NK-92 (cell line): ENCODE measurements around the gene STAT5A.
"Not testable (repeated sequence)": the region's sequence is repeated elsewhere in the genome, so short reads cannot be mapped to it uniquely, and the experiment has no call there.

Experiments used
- DNase-seq: peaks from one replicate; lab custom pipeline; 2025; ENCODE audit not compliant: unreplicated experiment; lab: John Stamatoyannopoulos, UW

Gene STAT5A

DNA sequence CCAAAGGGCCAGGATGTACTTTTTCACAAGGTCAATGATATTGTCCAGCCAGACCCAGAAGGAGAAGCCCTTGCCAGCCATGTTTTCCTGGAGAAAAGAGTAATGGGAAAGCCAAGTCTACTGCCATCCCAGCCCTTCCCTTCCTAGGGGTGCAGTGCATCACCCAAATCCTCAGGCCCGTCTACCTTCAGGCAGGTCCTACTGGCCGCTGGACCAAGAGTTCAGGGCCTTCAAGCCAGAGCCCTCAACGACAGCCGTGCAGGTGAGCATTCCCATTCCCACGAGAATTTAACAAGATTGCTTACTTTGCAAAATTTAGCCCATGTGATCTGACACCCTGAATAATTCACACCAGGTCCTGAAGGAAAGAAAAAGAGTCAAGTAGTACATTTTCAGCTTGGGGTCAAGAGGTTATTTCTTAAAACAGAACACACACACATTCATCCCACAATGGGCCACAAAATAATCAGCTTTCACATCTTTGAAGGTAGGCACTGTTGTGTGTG is 35.0 kb downstream of the STAT5A start:
- no peak for DNase-seq

DNA sequence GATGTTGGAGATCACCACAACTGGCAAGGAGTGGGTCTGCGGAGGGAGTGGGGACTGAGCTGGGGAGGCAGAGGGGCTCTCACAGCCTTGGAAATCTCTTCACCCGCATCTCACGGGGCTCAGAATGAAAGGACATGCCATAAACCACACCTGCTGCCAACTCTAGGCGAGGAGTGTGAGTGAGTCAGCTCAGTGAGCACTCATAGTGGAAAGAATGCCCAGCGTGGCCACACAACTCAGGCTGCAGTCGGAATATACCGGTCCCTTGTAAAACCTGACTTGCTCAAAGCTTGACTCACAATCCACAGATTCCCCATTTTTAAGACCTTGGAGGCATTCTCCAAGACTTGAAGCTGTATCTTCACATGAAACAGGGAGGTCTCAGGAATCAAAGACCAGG is 36.7 kb downstream of the STAT5A start:
- no peak for DNase-seq

DNA sequence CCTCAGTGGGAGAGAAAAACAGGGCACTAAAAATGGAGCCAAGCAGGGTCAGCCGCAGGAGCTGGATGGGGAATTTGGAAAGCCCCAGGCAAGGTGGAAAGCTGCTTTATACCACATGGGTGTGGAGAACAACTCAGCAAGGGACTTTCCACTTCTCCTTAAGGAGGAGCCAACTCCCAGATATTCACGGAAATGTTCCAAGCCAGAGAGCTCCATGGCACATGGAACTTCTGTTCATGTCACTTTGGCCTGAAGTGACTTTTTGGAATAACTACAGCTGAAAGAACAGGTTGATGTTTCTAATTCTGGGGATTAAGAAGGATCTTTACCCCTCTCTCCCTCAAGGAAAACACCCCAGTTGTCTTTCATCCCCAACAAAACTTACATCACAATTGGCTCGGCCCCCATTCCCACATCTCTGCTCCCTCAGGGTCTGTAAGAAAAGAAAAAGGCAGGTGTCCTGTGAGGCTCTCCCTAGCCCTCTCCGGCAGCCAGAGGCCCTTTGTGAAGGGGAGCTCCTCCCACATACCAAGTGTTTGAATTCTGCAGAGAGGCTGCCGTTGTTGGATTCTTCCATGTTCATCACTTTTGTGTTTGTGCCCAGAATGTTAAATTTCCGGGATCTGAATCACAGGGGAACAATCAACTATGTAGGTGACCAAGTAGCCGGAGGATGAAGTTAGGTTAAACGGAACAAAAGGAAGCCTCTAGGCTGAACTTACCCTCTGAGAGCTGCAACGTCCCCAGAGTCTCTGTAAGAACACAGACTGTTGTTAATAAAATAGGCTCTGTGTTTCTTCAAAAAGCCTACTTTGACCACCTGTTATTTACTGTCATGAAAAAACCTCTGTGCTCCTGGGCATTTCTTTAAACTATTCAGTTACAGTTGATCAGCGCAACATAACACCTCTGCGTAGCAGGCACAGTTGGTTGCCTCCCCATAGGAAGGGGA is 41.0 kb downstream of the STAT5A start:
- no peak for DNase-seq

DNA sequence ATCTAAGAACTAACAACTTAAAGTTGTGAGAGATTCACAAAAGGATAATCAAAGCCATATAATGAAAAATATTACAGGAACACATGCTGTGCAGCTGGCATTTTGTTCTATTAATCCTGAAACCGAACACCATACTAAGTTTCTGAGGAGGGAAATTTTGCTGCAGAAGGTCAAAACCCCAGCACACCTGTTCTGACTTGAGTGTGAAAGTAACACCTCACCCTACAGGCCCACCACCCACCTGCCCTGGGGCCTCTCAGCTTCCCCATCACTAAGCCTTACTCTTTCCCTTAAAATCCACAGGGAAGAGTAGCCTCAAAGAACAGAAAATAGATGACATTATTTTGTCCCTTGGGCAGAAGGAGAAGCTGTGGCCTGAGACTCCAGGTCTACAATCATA is 44.8 kb downstream of the STAT5A start:
- no peak for DNase-seq

DNA sequence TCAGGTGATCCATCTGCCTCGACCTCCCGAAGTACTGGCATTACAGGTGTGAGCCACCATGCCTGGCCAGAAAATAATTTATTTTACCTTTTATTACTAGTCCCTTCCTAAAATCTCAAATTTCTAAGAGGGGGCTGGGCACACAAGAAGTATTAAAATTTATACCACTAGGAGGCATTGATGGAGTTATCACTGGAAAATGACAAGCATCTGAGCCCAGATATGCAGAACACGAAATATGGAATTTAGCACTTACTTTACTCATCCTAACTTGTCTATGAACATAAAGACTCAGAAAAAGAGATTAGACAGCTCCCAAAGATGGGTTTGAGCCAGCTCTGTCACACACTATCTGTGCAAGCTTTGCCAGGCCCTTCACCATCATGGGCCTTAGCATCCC is 46.4 kb downstream of the STAT5A start:
- DNase-seq: no peak

DNA sequence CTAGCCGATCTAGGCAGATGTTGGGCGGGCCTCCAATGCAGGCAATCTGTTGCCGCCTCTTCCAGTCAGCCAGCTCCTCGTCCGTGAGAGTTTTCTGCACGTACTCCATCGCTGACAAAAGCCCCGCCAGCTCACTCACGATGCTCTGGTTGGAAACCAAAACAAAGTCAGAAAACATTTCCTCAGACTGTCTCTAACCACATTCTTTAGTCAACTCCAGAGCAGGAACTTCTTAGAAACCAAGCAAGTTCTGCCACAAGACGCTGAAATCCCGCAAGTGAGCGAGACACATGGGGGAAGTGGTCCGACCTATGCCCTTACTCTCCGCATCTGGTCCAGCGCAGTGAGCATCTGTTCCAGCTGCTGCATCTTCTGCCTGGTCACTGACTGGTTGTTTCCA is 49.1 kb downstream of the STAT5A start:
- no peak for DNase-seq

DNA sequence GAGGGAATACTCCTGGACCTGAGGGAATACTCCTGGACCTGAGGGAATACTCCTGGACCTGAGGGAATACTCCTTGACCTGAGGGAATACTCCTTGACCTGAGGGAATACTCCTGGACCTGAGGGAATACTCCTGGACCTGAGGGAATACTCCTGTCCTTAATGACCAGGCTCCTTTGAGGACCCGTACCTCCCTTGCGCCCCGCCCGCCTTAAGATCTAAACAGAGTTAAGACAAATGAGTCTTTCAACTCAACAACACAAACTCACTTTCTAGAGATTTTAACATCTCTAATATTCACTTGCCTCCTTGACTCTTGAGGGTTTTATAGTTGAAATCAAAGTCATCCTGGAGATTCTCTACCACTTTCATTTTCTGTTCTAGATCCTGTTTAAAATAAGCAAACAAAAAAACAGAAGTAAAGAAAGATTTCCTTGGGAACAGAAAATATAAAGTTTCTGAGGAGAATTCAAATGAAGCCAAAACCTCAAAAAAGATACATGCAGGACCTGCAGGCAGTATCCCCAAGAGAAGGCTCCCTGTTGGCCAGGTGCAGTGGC is 50.2 kb downstream of the STAT5A start:
- no peak for DNase-seq

DNA sequence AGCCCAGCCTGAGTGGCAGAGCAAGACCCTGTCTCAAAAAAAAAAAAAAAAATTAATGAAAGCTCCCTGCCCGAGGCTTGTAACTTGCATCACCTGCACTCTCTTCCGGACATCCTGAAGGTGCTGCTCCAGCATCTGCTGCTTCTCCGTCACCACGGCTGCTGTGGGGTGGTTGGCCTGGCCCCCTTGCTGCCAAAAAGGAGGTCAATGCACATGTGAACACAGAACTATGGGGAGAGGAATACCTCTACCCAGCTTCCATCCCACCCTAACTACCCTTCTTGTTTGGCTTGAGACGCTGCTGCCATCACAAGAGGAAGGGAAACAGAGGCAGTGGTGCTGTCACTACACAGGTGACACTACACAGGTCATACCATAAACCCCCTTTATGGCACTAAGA is 50.9 kb downstream of the STAT5A start:
- no peak for DNase-seq

DNA sequence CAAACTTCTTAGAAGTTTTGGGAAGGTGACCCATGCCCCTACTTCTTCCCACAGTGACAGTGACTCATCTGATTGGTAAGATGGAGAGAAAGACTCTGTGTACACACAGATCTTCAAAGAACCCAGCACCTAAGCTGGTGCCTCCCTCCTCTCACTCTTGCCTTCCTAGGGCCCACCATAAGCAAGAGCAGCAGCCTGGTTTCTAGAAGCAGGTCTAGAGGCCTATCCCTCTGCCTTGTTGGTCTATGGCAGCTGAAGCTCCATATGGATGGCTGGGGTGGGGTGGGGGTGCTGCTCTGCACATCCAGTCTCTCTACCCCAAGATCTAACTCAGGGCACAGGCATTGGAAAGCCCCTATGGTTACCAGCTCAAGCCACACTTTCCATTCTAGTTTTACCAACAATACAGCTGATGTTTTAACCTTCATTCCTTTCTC is 52.4 kb downstream of the STAT5A start:
- no peak for DNase-seq

DNA sequence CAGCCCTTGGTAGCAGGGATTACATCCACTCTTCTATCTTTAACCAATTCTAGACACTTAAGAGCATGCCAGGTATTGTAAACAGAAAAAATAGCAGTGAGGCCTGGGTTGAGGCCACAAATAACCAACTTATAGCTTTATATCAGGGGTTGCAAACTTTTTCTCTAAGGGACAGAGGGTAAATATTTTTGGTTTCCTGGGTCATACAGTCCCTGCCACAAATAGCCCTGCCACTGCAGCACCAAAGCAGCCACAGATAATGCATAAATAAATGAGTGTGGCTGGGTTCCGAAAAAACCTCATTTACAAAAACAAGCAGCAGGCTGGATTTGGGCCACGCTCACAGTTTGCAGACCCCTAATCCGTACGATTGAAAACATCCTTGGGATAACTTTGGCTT is 53.3 kb downstream of the STAT5A start:
- DNase-seq: no peak

DNA sequence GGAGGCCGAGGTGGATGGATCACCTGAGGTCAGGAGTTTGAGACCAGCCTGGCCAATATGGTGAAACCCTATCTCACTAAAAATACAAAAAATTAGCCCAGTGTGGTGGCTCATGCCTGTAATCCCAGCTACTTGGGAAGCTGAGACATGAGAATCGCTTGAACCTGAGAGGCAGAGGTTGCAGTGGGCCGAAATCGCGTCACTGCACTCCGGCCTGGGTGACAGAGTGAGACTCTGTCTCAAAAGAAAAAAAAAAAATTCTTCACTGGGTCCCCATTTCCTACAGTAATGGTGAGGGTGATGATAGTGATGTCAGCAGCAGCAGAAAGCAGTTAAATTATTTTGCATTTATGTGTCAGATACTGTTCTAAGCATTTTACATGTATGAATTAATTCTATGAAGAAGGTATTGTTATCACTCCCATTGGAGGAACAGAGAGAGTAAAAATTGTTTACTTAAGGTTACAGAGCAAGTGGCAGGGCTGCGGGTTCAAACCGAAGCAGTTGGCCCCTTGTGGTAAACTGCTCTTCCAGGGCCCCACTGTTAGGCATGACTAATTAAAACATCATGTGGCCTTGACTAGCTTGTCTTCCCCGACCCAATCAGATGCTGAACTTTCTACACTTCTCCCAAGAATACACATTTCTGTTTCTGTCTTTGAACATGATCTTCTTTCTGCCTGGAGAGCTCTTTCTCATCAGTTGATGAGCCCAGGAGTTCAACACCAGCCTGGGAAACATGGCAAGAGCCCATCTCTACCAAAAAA is 54.1 kb downstream of the STAT5A start:
- no peak for DNase-seq

DNA sequence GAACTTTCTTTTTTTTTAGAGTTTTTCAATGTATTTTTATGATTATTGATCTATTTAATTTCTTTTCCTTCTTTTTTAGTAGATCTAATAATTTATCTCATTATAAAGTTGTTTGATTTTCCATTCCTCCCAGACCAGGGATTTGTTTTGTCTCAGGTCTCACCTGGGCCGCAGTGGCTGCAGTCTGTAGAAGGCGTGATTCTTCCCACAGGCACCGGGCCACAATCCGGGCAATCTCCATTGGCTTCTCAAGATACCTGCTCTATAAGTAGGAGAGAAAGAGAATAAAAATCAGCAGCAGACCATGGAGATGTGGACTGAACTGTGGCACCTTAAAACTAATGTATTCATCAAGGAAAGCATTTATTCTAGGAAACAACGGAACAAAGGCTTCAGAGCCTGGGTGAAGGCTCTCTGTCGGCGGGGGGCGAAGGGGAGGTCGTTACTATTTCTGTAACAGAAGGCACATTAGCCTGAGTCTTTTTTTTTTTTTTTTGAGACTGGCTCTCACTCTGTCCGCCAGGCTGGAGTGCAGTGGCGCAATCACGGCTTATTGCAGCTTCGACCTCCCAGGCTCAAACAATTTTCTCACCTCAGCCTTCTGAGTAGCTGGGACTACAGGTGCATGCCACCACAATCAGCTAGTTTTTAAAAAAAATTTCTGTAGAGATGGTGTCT is 57.2 kb downstream of the STAT5A start:
- no peak for DNase-seq

DNA sequence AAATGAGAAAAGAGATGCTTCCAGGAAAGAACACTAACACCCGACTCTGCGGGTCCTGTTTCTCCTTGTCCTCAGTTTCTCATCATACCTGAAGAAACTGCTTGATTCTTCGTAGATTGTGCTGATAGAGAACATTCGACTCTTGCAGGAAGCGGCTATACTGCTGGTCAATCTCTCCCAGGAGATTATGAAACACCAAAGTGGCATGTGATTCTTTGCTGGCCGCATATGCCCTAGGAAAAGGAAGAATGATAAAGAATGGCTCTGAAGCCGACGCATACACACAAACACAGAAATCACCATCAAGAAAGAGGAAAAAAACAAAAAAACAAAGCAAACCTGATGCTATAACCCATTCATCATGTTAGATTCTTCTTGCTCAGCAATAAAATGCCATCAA is 58.2 kb downstream of the STAT5A start:
- DNase-seq: no peak

DNA sequence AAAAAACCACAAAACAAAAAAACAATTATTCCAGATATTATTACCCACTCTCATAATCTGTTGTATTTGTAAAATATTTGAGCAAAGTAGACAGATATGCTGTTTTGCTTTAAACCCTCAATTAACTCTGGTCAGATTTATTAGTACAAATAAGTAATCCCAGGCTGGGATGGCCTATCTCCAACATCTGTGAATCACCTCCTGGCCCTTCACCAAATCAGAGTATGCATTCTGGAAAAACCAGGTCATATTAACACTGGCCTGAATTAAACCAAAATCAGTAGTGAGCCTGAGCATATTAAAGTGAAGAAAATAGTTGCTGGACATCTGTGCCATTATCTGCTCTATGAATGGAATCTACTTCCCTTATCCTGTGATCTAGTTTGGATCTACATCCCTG is 58.9 kb downstream of the STAT5A start:
- DNase-seq: no peak

DNA sequence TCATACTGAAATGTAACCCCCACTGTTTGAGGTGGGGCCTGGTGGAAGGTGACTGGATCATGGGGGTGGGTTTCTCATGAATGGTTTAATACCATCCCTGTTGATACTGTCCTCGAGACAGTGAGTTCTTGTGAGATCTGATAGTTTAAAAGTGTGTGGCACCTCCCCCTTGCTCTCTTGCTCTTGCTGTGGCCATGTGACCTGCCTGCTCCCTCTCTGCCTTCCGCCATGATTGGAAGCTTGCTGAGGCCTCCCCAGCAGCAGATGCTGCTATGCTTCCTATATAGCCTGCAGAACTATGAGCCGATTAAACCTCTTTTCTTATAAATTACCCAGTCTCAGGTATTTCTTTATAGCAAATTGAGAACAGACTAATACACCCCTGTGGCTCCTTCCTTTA is 59.3 kb downstream of the STAT5A start:
- DNase-seq: no peak

DNA sequence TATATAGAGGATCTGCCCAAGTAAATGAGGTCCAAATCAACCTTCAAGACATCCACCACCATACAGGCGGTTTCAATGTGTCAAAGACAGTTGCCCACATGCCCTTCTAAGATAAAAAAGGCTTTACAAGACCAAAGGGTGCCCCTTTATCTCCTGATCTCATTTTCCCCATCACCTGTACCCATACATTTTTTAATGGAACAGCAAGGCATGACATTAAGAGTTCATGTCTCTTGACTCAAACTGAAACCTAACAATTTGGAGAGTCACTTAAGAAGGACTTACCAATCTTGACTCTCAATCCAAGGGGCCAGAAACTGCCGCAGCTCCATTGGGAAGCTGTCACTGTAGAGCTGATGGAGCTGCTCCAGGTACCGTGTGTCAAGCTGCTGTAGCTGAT is 59.8 kb downstream of the STAT5A start:
- no peak for DNase-seq

DNA sequence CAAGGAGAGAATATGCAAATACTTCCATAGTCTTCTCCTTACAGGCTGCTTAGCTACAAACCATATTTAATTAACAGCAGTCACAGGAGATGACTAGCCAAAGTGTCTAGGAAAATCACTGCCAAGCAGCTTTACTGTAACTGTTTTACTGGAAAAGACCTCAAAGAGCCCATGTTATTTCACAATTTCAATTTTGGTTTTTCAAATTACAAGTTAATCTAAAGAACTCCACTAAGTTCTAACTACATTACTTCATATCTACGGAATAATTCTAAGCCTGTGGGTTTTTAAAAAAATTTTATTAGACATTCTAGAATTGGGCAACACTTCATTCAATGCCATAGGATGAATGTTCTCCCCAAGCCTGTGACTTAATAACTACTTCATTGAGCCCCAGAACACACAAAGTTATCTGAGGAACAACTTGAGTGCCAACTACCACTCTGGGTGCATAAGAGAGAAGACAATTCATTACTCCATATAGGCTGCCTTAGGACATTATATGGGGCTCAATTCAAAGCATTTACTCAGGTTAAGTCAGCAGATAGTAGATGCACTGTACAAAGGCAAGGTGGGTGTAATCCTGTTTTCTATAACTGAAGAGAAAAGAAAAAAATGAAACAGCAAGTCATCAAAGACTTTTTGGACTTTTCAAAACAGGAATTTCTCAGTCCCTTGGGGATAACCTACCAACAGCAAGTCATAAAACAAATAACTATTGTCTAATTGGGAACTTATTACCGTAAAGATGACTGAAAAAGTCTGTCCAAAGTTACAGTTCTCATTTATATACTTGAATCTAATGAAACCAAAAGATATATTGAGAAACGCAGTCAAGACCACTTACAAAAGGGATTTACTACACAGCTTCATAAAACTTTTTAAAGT is 66.9 kb downstream of the STAT5A start:
- DNase-seq: no peak

DNA sequence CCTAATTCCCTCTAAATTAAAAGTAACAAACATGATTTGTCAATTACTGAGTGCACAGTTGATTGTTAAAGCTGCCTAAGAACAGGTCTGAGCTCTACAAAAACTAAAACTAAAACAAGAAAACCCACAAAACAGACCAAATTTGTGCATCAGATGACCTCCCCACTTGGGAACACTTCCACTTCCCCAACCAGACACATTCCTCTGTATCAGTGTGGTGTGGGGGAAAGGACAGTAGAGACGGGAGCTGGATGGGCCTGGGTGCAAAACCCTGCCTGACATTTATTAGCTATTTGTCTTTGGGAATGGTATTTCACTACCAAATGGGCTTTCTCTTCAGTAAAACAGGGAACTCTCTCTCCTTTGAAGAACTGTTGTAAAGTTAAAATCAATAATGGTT is 70.1 kb downstream of the STAT5A start:
- DNase-seq: no peak

DNA sequence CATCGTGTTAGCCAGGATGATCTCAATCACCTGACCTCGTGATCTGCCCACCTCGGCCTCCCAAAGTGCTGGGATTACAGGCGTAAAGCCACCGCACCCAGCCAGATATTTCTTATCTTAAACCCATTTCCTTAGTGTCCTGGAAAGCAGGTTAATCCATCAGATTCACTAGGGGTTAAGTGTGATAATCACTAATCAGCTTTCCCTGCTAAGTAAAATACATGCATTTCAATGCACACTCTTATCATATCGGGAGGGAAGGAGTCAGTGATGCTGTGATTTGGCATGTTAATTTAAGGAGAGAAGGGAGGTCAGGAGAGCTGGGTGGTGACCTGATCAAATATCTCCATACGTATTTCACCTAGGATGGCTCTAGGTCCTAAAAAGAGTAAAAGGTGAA is 70.8 kb downstream of the STAT5A start:
- no peak for DNase-seq

DNA sequence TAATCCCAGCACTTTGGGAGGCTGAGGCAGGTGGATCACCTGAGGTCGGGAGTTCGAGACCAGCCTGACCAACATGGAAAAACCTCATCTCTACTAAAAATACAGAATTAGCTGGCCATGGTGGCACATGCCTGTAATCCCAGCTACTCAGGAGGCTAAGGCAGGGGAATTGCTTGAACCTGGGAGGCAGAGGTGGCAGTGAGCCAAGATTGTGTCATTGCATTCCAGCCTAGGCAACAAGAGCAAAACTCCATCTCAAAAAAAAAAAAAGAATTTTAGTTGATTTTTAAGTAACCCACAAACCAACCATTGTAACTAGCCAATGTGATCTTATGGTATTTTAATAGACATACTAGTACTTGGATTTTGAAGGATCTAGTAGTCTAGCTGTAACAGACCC is 72.1 kb downstream of the STAT5A start:
- DNase-seq: not testable (repeated sequence)
